C4-2B (cell line): Measurements from ENCODE around the gene DBF4B.

Experiments
- H3K27ac ChIP-seq: fragments of 450-650 bp; 2 replicates; pipeline ENCODE4 v1.5.1; 2017
- ZFX ChIP-seq: fragments of 450-650 bp; IDR thresholded peaks from 2 replicates; pipeline ENCODE4 v1.6.1; 2017
- TF ChIP-seq, protein P1 (sequence below): fragments of 450-650 bp; conservative IDR thresholded peaks from 2 replicates; pipeline ENCODE4 v1.5.1; 2017; ENCODE audit warnings: mild to moderate bottlenecking

DBF4B gene

DNA sequence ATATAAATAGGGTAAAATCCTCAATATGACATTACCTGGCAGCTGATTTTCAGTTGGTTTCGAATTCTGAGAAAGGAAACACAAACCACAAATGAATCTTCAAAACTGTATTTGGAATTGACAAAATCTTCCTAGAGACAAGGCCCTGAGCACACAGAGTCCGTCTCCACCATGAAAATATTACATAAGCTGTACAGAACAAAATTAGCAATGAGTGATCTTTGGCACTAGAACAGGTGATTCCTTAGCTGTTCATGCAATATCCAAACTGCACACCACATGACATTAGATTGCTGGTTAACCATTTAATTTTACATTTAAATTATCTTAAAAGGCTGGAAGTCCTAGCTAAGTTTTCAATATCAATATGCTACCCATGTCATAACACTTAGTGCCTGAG is 89.9 kb downstream of the DBF4B start:
- TF ChIP-seq ZFX = no peak
- TF ChIP-seq, protein P1, sequence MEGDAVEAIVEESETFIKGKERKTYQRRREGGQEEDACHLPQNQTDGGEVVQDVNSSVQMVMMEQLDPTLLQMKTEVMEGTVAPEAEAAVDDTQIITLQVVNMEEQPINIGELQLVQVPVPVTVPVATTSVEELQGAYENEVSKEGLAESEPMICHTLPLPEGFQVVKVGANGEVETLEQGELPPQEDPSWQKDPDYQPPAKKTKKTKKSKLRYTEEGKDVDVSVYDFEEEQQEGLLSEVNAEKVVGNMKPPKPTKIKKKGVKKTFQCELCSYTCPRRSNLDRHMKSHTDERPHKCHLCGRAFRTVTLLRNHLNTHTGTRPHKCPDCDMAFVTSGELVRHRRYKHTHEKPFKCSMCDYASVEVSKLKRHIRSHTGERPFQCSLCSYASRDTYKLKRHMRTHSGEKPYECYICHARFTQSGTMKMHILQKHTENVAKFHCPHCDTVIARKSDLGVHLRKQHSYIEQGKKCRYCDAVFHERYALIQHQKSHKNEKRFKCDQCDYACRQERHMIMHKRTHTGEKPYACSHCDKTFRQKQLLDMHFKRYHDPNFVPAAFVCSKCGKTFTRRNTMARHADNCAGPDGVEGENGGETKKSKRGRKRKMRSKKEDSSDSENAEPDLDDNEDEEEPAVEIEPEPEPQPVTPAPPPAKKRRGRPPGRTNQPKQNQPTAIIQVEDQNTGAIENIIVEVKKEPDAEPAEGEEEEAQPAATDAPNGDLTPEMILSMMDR = no peak
- no peak overlapping the region for H3K27ac ChIP-seq
